Measurements from ENCODE around the gene GPHN.

GRCh38 chr14:66831173-66831572, 323.2 kb downstream of the GPHN start:
- TF ChIP-seq CTCF (IDR thresholded peaks at IDR 0.05) (no peak), POLR2A (IDR thresholded peaks at IDR 0.05) (no peak), POLR2AphosphoS5 (IDR thresholded peaks at IDR 0.05) (no peak)

All from upper lobe of left lung (tissue), 4 donors.